PFSK-1 (cell line): ENCODE measurements around the gene SWAP70.
A peak's percentile ranks its signal among the peaks of the same experiment; 100 is the strongest.

ENCODE experiments used
- FOXP2 ChIP-seq: optimal IDR thresholded peaks from 2 replicates; pipeline ENCODE3; 2011; ENCODE audit warnings: borderline replicate concordance, control low read depth, inconsistent platforms; ENCODE audit not compliant: insufficient read depth; ENCODE audit errors: extremely low read length, extremely low read depth
- POLR2AphosphoS5 ChIP-seq: IDR thresholded peaks from 2 replicates; pipeline ENCODE4 v1.6.1; 2012; ENCODE audit warnings: low read depth, mild to moderate bottlenecking, control low read depth, low read length, moderate library complexity
- REST ChIP-seq, 2 experiments: IDR thresholded peaks; 2 replicates each; pipeline versions ENCODE4 v1.6.1 to v1.8.0; 2011 to 2012; ENCODE audit warnings: low read depth in 2 of 2, low read length in 2 of 2, control low read depth in 1 of 2, inconsistent platforms in 1 of 2, mild to moderate bottlenecking in 1 of 2, moderate library complexity in 1 of 2; ENCODE audit not compliant: insufficient read depth in 1 of 2
- SIN3A ChIP-seq: IDR thresholded peaks from 2 replicates; pipeline ENCODE4 v1.6.1; 2012; ENCODE audit warnings: mild to moderate bottlenecking, low read length, moderate library complexity, borderline replicate concordance; ENCODE audit not compliant: insufficient read depth
- TAF1 ChIP-seq: IDR thresholded peaks from 2 replicates; pipeline ENCODE4 v1.6.1; 2012; ENCODE audit warnings: low read length, control low read depth, borderline replicate concordance; ENCODE audit not compliant: insufficient read depth

SWAP70 gene

DNA sequence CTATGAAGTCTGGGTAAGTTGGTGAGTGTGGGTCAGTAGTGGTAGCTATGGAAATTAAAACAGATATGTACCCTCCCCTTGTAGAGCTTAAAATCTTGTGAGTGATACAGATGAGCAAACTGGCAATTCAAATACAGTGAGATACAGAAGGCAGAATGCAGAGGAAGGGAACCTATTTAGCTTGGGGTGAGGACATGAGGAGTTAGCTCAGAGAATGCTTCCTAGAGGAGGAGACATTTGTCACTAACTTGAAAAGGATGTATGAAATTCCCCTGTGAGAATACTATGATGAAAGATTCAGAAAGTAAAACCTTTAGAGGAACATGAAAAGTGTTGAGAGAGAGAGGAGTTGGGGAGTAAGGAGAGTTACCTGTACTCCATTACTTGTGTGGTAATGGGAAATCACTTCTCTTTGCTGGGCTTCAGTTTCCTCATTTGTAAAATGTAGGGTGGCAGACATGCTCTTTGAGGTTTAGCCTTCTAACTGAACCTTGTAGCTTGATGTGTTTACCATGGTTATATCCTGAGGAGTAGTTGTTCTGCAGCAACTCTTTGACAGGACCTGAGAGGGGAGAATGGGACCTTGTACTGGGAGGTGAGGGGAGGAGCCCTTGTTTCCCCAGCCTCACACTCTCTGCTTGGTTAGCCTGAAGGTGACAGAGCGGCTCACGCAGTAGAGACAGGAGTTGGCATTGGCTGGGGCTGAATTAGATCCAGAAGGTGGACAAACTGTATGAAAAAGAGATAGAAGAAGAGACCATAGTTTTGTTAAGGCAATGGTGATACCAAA is 17.9 kb downstream of the SWAP70 start:
- TF ChIP-seq FOXP2 (no peak), REST (IDR thresholded peaks at IDR 0.05; ENCODE audit: insufficient read depth in 1 of 2, low read depth in 2 of 2, low read length in 2 of 2) (no peak), TAF1 (no peak)

- TF ChIP-seq SIN3A (no peak), REST (IDR thresholded peaks at IDR 0.05; ENCODE audit: insufficient read depth in 1 of 2, low read depth in 2 of 2, low read length in 2 of 2) (no peak)
Observed at GRCh38 chr11:9687711-9688477, 24.0 kb downstream of the SWAP70 start.

GRCh38 chr11:9688716-9689511 is 25.0 kb downstream of the SWAP70 start:
- TF ChIP-seq SIN3A, result peak; percentile 79; the same call in 1 of the 2 replicates
- TF ChIP-seq TAF1, result no peak
- TF ChIP-seq POLR2AphosphoS5, result no peak
- no peak for TF ChIP-seq FOXP2
- TF ChIP-seq REST (IDR thresholded peaks at IDR 0.05; ENCODE audit: insufficient read depth in 1 of 2, low read depth in 2 of 2, low read length in 2 of 2), result 0 out of 4 replicates have a peak, but pooled peaks of 1 of the 2 experiments have one; percentile 60

DNA sequence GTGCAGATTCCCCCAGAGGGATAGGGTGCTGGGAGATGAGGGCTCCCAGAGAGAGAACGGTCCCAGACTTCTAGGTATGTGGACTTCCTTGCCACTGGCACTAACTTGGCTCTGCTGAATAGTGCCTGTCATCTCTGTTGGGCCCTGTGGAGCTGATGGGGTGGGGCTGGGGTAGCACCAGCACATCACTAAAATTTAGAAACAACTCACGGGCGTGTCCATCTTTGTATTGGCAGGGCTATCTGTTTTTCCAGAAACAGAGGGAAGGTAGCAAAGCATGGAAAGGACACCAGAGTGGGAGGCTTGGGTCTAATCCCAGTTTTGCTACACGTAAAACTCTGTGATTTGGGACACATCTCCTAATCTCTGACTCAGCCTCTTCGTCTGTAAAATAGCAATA is 25.8 kb downstream of the SWAP70 start:
- TF ChIP-seq TAF1 (no peak), REST (IDR thresholded peaks at IDR 0.05; ENCODE audit: insufficient read depth in 1 of 2, low read depth in 2 of 2, low read length in 2 of 2) (no peak), FOXP2 (no peak), SIN3A (no peak), POLR2AphosphoS5 (no peak)
